GM23338 (cell line): ENCODE data around the gene INTS6. TPM values are rescaled to one million over a fixed set of nuclear protein-coding genes. Genes with fewer than 3 reads are reported as not detected.

ENCODE experiments used
- ATAC-seq: fragments of 200-7000 bp; cut with Tn5 transposase; 3 replicates; pipeline ENCODE4 v1.9.1; 2020
- DNase-seq: peaks from one replicate; pipeline ENCODE4 v3.0.0-alpha.2; 2015; ENCODE audit warnings: low spot score
- H2AFZ ChIP-seq: fragments of 200-600 bp; sonication (generic); 2 replicates; pipeline ENCODE4 v1.8.0; 2016; ENCODE audit warnings: antibody characterized with exemption, mild to moderate bottlenecking, moderate library complexity
- H3F3A ChIP-seq: fragments of 200-600 bp; sonication (generic); replicated peaks from 2 replicates; pipeline ENCODE4 v1.8.0; 2017; ENCODE audit warnings: antibody characterized with exemption, mixed run types, low read depth
- H3K27ac ChIP-seq: fragments of 200-600 bp; sonication (generic); 2 replicates; pipeline ENCODE4 v1.6.1; 2016; ENCODE audit warnings: low read depth
- H3K27me3 ChIP-seq: fragments of 200-600 bp; sonication (generic); 2 replicates; pipeline ENCODE4 v1.8.0; 2016; ENCODE audit warnings: mild to moderate bottlenecking, mixed run types, moderate library complexity; ENCODE audit not compliant: insufficient read depth
- H3K36me3 ChIP-seq: fragments of 200-600 bp; sonication (generic); 2 replicates; pipeline ENCODE4 v1.8.0; 2016; ENCODE audit warnings: mild to moderate bottlenecking; ENCODE audit not compliant: insufficient read depth
- H3K4me1 ChIP-seq: fragments of 200-600 bp; sonication (generic); 2 replicates; pipeline ENCODE4 v1.8.0; 2016; ENCODE audit warnings: mild to moderate bottlenecking, moderate library complexity; ENCODE audit not compliant: insufficient read depth
- H3K4me2 ChIP-seq: fragments of 200-600 bp; sonication (generic); 2 replicates; pipeline ENCODE4 v1.7.1; 2017; ENCODE audit warnings: mixed run types
- H3K4me3 ChIP-seq: fragments of 200-600 bp; sonication (generic); 2 replicates; pipeline ENCODE4 v1.6.1; 2016; ENCODE audit warnings: mixed run types
- H3K79me2 ChIP-seq: fragments of 200-600 bp; sonication (generic); replicated peaks from 2 replicates; pipeline ENCODE4 v1.8.0; 2017; ENCODE audit warnings: mild to moderate bottlenecking; ENCODE audit not compliant: insufficient read depth
- H3K9me2 ChIP-seq: fragments of 200-600 bp; sonication (generic); 2 replicates; pipeline ENCODE4 v1.8.0; 2017; ENCODE audit not compliant: insufficient read depth
- H4K20me1 ChIP-seq: fragments of 200-600 bp; sonication (generic); replicated peaks from 2 replicates; pipeline ENCODE4 v1.8.0; 2017; ENCODE audit warnings: mild to moderate bottlenecking; ENCODE audit not compliant: insufficient read depth
- H3K27ac Mint-ChIP-seq: 2 replicates; pipeline ENCODE4 v1.8.0; 2020; ENCODE audit warnings: inconsistent platforms, mild to moderate bottlenecking, moderate library complexity, mixed read lengths
- H3K27me3 Mint-ChIP-seq: 3 replicates; pipeline ENCODE4 v1.8.0; 2022; ENCODE audit warnings: low read depth, mild to moderate bottlenecking, moderate library complexity, mixed read lengths, inconsistent platforms; ENCODE audit not compliant: insufficient read depth, poor library complexity
- H3K36me3 Mint-ChIP-seq: 3 replicates; pipeline ENCODE4 v1.8.0; 2021; ENCODE audit warnings: low read depth, mild to moderate bottlenecking, inconsistent platforms, moderate library complexity, mixed read lengths
- H3K4me1 Mint-ChIP-seq: 3 replicates; pipeline ENCODE4 v1.8.0; 2020; ENCODE audit warnings: mild to moderate bottlenecking, inconsistent platforms, mixed read lengths
- H3K4me3 Mint-ChIP-seq: 3 replicates; pipeline ENCODE4 v1.8.0; 2021; ENCODE audit warnings: moderate library complexity, mild to moderate bottlenecking, inconsistent platforms, mixed read lengths
- H3K9me3 Mint-ChIP-seq: 3 replicates; pipeline ENCODE4 v1.8.0; 2020; ENCODE audit warnings: moderate library complexity, mild to moderate bottlenecking, inconsistent platforms, mixed read lengths
- CREB1 ChIP-seq: fragments of 250-450 bp; sonication (Bioruptor Pico); IDR thresholded peaks from 2 replicates; pipeline ENCODE4 v1.5.0; 2020; ENCODE audit warnings: low read depth, mild to moderate bottlenecking, moderate library complexity
- EZH2 ChIP-seq: fragments of 200-600 bp; sonication (generic); IDR thresholded peaks from one replicate; pipeline ENCODE4 v1.8.0; 2017; ENCODE audit warnings: antibody characterized with exemption, mild to moderate bottlenecking, low read depth; ENCODE audit not compliant: unreplicated experiment
- EZH2phosphoT487 ChIP-seq: fragments of 200-600 bp; sonication (generic); IDR thresholded peaks from one replicate; pipeline ENCODE4 v1.8.1; 2018; ENCODE audit warnings: antibody characterized with exemption; ENCODE audit not compliant: unreplicated experiment
- JUNB ChIP-seq: IDR thresholded peaks from one replicate; pipeline ENCODE4 v1.6.1; 2016; ENCODE audit warnings: antibody characterized with exemption; ENCODE audit not compliant: unreplicated experiment
- NANOG ChIP-seq: IDR thresholded peaks from 2 replicates; pipeline ENCODE4 v1.6.1; 2016; ENCODE audit warnings: antibody characterized with exemption, borderline replicate concordance
- POLR2AphosphoS5 ChIP-seq: IDR thresholded peaks from 2 replicates; pipeline ENCODE4 v1.6.1; 2016; ENCODE audit warnings: antibody characterized with exemption, low read depth
- STAT1 ChIP-seq: IDR thresholded peaks from one replicate; pipeline ENCODE4 v1.6.1; 2016; ENCODE audit warnings: antibody characterized with exemption; ENCODE audit not compliant: unreplicated experiment
- ZNF114 ChIP-seq: fragments of 250-450 bp; sonication (Bioruptor Pico); IDR thresholded peaks from 2 replicates; pipeline ENCODE4 v1.5.0; 2020; ENCODE audit warnings: mild to moderate bottlenecking, moderate library complexity
- ZNF331 ChIP-seq: fragments of 250-450 bp; sonication (Bioruptor Pico); IDR thresholded peaks from 2 replicates; pipeline ENCODE4 v1.5.0; 2020; ENCODE audit warnings: low read depth, mild to moderate bottlenecking, moderate library complexity
- polyA plus RNA-seq: library from polyadenylated mRNA; unstranded; fragments of >200 nt; fragmentation: Nextera tagmentation; extraction: Ambion mirVana; gene quantifications from 2 replicates; pipeline ENCODE4 v1.2.1, GENCODE V29; 2016
- total RNA-seq: library from RNA; depleted of rRNA; stranded (reverse); fragments of >200 nt; shearing (Covaris generic); gene quantifications from 2 replicates; pipeline ENCODE4 v1.2.3, GENCODE V29; 2014
- TF ChIP-seq, protein P1 (sequence below): fragments of 250-450 bp; sonication (Bioruptor Pico); IDR thresholded peaks from 2 replicates; pipeline ENCODE4 v1.5.0; 2020; ENCODE audit warnings: mild to moderate bottlenecking, moderate library complexity
- TF ChIP-seq, protein P2 (sequence below): IDR thresholded peaks from one replicate; pipeline ENCODE4 v1.6.1; 2018; ENCODE audit warnings: antibody characterized with exemption; ENCODE audit not compliant: unreplicated experiment

The INTS6 gene
- total and polyA plus RNA-seq, 2 experiments from 2014 or later, result 24.8 to 38.6 TPM

DNA sequence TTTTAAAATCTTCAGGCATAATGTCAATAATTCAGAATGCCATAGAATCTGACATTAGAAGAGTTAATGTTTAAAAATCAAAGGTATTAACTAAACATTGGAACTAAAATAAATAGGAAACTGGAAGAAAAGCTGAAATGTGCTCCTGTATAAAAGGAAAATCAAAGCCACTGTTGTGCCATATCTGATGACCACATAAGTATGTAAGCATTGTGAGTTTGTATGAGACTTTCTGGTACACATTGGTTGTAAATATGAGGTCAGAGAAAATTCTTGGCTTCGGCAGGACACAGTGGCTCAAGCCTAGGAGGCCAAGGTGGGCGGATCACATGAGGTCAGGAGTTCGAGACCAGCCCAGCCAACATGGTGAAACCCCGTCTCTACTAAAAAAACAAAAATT is 48.3 kb upstream of the INTS6 start (continued):
- TF ChIP-seq, protein P1, sequence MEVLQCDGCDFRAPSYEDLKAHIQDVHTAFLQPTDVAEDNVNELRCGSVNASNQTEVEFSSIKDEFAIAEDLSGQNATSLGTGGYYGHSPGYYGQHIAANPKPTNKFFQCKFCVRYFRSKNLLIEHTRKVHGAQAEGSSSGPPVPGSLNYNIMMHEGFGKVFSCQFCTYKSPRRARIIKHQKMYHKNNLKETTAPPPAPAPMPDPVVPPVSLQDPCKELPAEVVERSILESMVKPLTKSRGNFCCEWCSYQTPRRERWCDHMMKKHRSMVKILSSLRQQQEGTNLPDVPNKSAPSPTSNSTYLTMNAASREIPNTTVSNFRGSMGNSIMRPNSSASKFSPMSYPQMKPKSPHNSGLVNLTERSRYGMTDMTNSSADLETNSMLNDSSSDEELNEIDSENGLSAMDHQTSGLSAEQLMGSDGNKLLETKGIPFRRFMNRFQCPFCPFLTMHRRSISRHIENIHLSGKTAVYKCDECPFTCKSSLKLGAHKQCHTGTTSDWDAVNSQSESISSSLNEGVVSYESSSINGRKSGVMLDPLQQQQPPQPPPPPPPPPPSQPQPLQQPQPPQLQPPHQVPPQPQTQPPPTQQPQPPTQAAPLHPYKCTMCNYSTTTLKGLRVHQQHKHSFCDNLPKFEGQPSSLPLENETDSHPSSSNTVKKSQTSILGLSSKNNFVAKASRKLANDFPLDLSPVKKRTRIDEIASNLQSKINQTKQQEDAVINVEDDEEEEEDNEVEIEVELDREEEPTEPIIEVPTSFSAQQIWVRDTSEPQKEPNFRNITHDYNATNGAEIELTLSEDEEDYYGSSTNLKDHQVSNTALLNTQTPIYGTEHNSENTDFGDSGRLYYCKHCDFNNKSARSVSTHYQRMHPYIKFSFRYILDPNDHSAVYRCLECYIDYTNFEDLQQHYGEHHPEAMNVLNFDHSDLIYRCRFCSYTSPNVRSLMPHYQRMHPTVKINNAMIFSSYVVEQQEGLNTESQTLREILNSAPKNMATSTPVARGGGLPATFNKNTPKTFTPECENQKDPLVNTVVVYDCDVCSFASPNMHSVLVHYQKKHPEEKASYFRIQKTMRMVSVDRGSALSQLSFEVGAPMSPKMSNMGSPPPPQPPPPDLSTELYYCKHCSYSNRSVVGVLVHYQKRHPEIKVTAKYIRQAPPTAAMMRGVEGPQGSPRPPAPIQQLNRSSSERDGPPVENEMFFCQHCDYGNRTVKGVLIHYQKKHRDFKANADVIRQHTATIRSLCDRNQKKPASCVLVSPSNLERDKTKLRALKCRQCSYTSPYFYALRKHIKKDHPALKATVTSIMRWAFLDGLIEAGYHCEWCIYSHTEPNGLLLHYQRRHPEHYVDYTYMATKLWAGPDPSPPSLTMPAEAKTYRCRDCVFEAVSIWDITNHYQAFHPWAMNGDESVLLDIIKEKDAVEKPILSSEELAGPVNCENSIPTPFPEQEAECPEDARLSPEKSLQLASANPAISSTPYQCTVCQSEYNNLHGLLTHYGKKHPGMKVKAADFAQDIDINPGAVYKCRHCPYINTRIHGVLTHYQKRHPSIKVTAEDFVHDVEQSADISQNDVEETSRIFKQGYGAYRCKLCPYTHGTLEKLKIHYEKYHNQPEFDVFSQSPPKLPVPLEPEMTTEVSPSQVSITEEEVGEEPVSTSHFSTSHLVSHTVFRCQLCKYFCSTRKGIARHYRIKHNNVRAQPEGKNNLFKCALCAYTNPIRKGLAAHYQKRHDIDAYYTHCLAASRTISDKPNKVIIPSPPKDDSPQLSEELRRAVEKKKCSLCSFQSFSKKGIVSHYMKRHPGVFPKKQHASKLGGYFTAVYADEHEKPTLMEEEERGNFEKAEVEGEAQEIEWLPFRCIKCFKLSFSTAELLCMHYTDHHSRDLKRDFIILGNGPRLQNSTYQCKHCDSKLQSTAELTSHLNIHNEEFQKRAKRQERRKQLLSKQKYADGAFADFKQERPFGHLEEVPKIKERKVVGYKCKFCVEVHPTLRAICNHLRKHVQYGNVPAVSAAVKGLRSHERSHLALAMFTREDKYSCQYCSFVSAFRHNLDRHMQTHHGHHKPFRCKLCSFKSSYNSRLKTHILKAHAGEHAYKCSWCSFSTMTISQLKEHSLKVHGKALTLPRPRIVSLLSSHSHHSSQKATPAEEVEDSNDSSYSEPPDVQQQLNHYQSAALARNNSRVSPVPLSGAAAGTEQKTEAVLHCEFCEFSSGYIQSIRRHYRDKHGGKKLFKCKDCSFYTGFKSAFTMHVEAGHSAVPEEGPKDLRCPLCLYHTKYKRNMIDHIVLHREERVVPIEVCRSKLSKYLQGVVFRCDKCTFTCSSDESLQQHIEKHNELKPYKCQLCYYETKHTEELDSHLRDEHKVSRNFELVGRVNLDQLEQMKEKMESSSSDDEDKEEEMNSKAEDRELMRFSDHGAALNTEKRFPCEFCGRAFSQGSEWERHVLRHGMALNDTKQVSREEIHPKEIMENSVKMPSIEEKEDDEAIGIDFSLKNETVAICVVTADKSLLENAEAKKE, result no peak

DNA sequence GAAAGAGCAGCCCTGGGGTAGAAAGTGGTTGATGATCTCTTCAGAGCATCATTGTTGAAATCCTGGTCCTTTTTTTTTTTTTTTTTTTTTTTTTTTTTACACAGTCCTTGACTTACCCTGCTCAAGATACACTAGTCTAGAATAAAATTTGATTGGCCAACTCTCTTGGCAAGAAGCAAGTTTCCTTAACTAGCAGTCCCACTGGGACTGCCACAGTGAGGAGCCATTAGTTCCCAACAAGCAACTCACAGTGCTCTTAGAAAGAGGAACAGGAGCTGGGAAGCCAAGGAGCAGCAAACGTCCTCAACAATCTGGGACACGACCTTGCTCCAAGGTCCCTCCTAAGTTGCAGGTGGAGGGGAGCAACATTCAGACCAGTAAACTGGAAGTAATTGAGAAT is 47.9 kb upstream of the INTS6 start:
- Histone ChIP-seq H3K4me3 (no peak overlapping the region), H3K9me2 (0 out of 2 replicates have a peak, but pooled peaks cover 7% of the 10 kb centered on the region), H3K27me3 (no peaks in the 10 kb centered on the region), H3K4me1 (no peaks in the 10 kb centered on the region), H3K36me3 (no peaks in the 10 kb centered on the region), H2AFZ (no peak overlapping the region), H3K79me2 (no peaks in the 10 kb centered on the region), H4K20me1 (no peaks in the 10 kb centered on the region), H3K4me2 (no peak overlapping the region), H3F3A (no peaks in the 10 kb centered on the region), H3K27ac (no peak overlapping the region)
- no peak overlapping the region for H3K4me3 Mint-ChIP-seq
- no peaks in the 10 kb centered on the region for H3K27me3 Mint-ChIP-seq
- H3K4me1 Mint-ChIP-seq, result no peaks in the 10 kb centered on the region
- H3K27ac Mint-ChIP-seq, result no peak overlapping the region
- no peak for ATAC-seq
- no peaks in the 10 kb centered on the region for H3K36me3 Mint-ChIP-seq
- no peak for DNase-seq
- H3K9me3 Mint-ChIP-seq, result no peaks in the 10 kb centered on the region
- TF ChIP-seq, protein P2, sequence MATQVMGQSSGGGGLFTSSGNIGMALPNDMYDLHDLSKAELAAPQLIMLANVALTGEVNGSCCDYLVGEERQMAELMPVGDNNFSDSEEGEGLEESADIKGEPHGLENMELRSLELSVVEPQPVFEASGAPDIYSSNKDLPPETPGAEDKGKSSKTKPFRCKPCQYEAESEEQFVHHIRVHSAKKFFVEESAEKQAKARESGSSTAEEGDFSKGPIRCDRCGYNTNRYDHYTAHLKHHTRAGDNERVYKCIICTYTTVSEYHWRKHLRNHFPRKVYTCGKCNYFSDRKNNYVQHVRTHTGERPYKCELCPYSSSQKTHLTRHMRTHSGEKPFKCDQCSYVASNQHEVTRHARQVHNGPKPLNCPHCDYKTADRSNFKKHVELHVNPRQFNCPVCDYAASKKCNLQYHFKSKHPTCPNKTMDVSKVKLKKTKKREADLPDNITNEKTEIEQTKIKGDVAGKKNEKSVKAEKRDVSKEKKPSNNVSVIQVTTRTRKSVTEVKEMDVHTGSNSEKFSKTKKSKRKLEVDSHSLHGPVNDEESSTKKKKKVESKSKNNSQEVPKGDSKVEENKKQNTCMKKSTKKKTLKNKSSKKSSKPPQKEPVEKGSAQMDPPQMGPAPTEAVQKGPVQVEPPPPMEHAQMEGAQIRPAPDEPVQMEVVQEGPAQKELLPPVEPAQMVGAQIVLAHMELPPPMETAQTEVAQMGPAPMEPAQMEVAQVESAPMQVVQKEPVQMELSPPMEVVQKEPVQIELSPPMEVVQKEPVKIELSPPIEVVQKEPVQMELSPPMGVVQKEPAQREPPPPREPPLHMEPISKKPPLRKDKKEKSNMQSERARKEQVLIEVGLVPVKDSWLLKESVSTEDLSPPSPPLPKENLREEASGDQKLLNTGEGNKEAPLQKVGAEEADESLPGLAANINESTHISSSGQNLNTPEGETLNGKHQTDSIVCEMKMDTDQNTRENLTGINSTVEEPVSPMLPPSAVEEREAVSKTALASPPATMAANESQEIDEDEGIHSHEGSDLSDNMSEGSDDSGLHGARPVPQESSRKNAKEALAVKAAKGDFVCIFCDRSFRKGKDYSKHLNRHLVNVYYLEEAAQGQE, result no peak
- TF ChIP-seq ZNF331, result no peak
- TF ChIP-seq EZH2, result no peak
- no peak for TF ChIP-seq POLR2AphosphoS5
- TF ChIP-seq CREB1 (CRISPR knock-in tag), result no peak
- no peak for TF ChIP-seq JUNB
- no peak for TF ChIP-seq NANOG
- TF ChIP-seq ZNF114, result no peak
- no peak for TF ChIP-seq STAT1
- no peak for TF ChIP-seq EZH2phosphoT487
